Esophagus muscularis mucosa (tissue), 4 donors: Measurements from ENCODE around the gene MMS19.

Experiments
- EP300 ChIP-seq: sonication (generic); formaldehyde crosslinking; IDR thresholded peaks from one replicate; pipeline ENCODE4 v1.6.1; 2017; ENCODE audit warnings: antibody characterized with exemption
- POLR2A ChIP-seq: fragments of 450-650 bp; IDR thresholded peaks from one replicate; pipeline ENCODE4 v1.6.1; 2017; ENCODE audit warnings: antibody characterized with exemption, moderate library complexity, mild to moderate bottlenecking, low read depth
- POLR2AphosphoS5 ChIP-seq, 2 donors: sonication (generic); formaldehyde crosslinking; IDR thresholded peaks; one replicate each; pipeline ENCODE4 v1.6.1; 2017; ENCODE audit warnings: antibody characterized with exemption in 2 of 2
- TF ChIP-seq, protein P1 (sequence below), 3 experiments: fragments of 200-600 bp in 2 of 3; fragments of 450-650 bp in 1 of 3; sonication (generic) in 2 of 3; IDR thresholded peaks; one replicate each; pipeline ENCODE4 v1.5.1; 2017 to 2019; ENCODE audit warnings: antibody characterized with exemption in 3 of 3, mild to moderate bottlenecking in 2 of 3, moderate library complexity in 1 of 3

DNA sequence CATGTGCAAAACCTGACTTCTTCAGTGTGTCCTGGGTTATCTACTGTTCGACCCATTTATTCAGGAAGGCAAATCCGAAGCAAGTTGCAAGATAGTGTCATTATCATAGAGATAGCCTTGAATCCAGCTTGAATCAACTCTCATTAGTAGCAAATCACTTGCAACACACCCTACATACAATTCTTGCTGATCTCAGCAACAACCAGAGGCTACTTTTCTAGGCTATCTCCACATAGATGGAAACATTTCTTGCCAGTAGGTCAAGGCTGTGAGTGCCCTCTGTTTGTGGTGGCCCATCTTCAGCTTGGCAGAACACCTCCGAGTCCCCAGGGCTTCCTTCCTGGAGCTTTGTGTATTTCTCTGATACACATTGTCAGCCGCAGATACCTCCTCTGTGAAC, 12.5 kb upstream of the MMS19 start:
- TF ChIP-seq EP300 = no peak
- TF ChIP-seq, protein P1, sequence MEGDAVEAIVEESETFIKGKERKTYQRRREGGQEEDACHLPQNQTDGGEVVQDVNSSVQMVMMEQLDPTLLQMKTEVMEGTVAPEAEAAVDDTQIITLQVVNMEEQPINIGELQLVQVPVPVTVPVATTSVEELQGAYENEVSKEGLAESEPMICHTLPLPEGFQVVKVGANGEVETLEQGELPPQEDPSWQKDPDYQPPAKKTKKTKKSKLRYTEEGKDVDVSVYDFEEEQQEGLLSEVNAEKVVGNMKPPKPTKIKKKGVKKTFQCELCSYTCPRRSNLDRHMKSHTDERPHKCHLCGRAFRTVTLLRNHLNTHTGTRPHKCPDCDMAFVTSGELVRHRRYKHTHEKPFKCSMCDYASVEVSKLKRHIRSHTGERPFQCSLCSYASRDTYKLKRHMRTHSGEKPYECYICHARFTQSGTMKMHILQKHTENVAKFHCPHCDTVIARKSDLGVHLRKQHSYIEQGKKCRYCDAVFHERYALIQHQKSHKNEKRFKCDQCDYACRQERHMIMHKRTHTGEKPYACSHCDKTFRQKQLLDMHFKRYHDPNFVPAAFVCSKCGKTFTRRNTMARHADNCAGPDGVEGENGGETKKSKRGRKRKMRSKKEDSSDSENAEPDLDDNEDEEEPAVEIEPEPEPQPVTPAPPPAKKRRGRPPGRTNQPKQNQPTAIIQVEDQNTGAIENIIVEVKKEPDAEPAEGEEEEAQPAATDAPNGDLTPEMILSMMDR (IDR thresholded peaks at IDR 0.05) = no peak
- no peak for TF ChIP-seq POLR2A
- TF ChIP-seq POLR2AphosphoS5 (IDR thresholded peaks at IDR 0.05) = no peak
